ENCODE data around the gene NLE1. TPM values are rescaled to one million over a fixed set of nuclear protein-coding genes. Genes with fewer than 3 reads are reported as not detected.
A peak's percentile ranks its signal among the peaks of the same experiment; 100 is the strongest.

Gene NLE1
- total RNA-seq, 5 donors from 2014 or later (not counting 1 experiment from before 2014, with no cell fraction given): 12.3 to 29.1 (median 17.8) TPM

DNA sequence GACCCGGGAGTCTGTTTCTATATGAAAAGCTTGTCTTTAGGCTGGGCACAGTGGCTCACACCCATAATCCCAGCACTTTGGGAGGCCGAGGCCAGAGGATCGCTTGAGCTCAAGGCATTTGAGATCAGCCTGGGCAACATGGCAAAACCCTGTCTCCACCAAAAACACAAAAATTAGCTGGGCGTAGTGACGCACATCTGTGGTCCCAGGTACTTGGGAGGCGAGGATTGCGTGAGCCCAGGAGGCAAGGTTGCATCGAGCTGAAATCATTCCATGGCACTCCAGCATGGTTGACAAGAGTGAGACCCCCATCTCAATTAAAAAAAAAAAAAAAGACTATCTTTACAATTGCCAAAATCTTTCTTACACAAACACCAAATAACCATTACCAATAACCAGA lies 55.9 kb downstream of the NLE1 start:
- no peak overlapping the region for H3K4me3 ChIP-seq (ENCODE audit: control insufficient read depth in 1 of 2, extremely low read depth in 1 of 2, low read length in 1 of 2)
- no peaks in the 10 kb centered on the region for H3K27me3 Mint-ChIP-seq
- H3K9me3 ChIP-seq: no peaks in the 10 kb centered on the region
- H3K4me1 Mint-ChIP-seq: peaks cover 74 to 80% (median 75%) of the 10 kb centered on the region in 3 donors
- H3K36me3 Mint-ChIP-seq: peaks cover 3% of the 10 kb centered on the region
- H3K4me1 ChIP-seq (ENCODE audit: control insufficient read depth in 1 of 2, extremely low read depth in 1 of 2, insufficient read depth in 2 of 2, low read length in 2 of 2): peaks cover 30 to 46% of the 10 kb centered on the region in 2 experiments
- 91% methylated on average over 6 of the region's 8 CpGs for WGBS (ENCODE audit: insufficient coverage)
- H3K36me3 ChIP-seq (ENCODE audit: control insufficient read depth in 2 of 2, extremely low read depth in 1 of 2, insufficient read depth in 1 of 2, low read length in 1 of 2): no peaks in the 10 kb centered on the region
- peak overlapping the region; percentile 94 to 95 (median 94) for H3K4me3 Mint-ChIP-seq
- H3K9me3 Mint-ChIP-seq: no peaks in the 10 kb centered on the region
- H3K27ac ChIP-seq (ENCODE audit: low read length): no peak overlapping the region
- DNase-seq: no peak
- peak overlapping the region; percentile 75 to 96 for H3K27ac Mint-ChIP-seq
- CTCF ChIA-PET: interaction anchor here in 1 of 2 donors (1.2 kb wide), 1 partner anchor 9 kb away, joined by 5 read pairs; no protein-coding TSS in a partner anchor
- no peaks in the 10 kb centered on the region for H3K27me3 ChIP-seq (replicated peaks in 1 of 2; ENCODE audit: control insufficient read depth in 2 of 2, extremely low read depth in 1 of 2, insufficient read depth in 2 of 2, low read length in 1 of 2)
- no peak for ATAC-seq (replicated peaks in 1 of 4)
- POLR2A ChIA-PET: interaction anchor here in 1 of 2 donors (1.0 kb wide), 1 partner anchor 18 kb away, joined by 4 read pairs; no protein-coding TSS in a partner anchor

DNA sequence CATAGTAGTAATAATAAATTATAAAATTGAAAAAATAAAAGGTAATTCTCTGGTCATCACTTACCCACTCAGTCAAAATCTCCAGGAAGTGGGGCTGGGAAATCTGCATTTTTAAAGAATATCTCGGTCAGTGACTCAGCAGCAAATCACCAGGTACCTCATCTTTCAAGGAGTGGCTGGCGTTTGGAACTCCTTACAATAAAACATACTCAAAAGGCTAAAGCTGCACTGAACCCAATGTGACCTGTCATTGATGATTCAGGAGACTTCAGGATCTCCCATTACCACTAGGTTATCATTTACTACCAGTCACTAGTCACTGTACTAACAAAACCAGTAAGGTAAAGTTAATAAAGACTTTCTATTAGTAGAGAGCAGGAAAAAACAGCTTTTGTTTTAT lies 57.1 kb downstream of the NLE1 start:
- H3K27me3 ChIP-seq (replicated peaks in 1 of 2; ENCODE audit: control insufficient read depth in 2 of 2, extremely low read depth in 1 of 2, insufficient read depth in 2 of 2, low read length in 1 of 2): no peaks in the 10 kb centered on the region
- Mint-ChIP-seq H3K9me3 (no peaks in the 10 kb centered on the region), H3K27me3 (no peaks in the 10 kb centered on the region), H3K36me3 (peaks cover 3% of the 10 kb centered on the region), H3K27ac (peak overlapping the region; percentile 74 to 75), H3K4me1 (peaks cover 79 to 84% (median 81%) of the 10 kb centered on the region in 3 donors), H3K4me3 (peak overlapping the region in 1 of 3 donors; percentile 21)
- ChIA-PET CTCF (no interaction called here), POLR2A (interaction anchor here in 1 of 2 donors (0.6 kb wide), 1 partner anchor 12 kb away, joined by 9 read pairs; no protein-coding TSS in a partner anchor)
- H3K36me3 ChIP-seq (ENCODE audit: control insufficient read depth in 2 of 2, extremely low read depth in 1 of 2, insufficient read depth in 1 of 2, low read length in 1 of 2): no peaks in the 10 kb centered on the region
- WGBS (ENCODE audit: insufficient coverage): 60% methylated on average over 1 of the region's 2 CpGs
- no peaks in the 10 kb centered on the region for H3K9me3 ChIP-seq
- H3K4me3 ChIP-seq (ENCODE audit: control insufficient read depth in 1 of 2, extremely low read depth in 1 of 2, low read length in 1 of 2): no peak overlapping the region
- peaks cover 37 to 47% of the 10 kb centered on the region in 2 experiments for H3K4me1 ChIP-seq (ENCODE audit: control insufficient read depth in 1 of 2, extremely low read depth in 1 of 2, insufficient read depth in 2 of 2, low read length in 2 of 2)
- DNase-seq (no peak), ATAC-seq (replicated peaks in 1 of 4) (no peak)
- no peak overlapping the region for H3K27ac ChIP-seq (ENCODE audit: low read length)

DNA sequence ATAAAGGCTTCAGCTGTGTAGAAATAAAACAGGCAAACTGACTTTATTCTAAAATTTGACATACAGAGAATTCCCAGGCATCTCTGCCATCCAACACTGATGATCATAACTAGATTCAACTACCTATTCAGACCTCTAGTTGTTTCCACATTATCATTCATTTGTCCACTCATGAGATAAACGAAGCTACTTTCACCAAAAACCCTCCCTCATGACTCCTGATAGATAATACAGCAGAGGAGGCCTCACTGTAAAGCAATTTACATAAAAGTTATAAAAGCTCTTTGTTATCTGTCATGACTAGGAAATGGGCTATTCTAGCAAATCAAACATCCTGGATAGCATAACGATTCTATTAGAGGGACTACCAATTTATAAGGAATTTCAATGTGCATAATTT lies 59.0 kb downstream of the NLE1 start:
- Mint-ChIP-seq H3K9me3 (no peaks in the 10 kb centered on the region), H3K4me1 (peaks cover 82 to 88% (median 86%) of the 10 kb centered on the region in 3 donors), H3K4me3 (peak overlapping the region in 2 of 3 donors; percentile 9 to 54), H3K27ac (peak overlapping the region; percentile 88 to 96), H3K27me3 (no peaks in the 10 kb centered on the region), H3K36me3 (peaks cover 3% of the 10 kb centered on the region)
- no peaks in the 10 kb centered on the region for H3K36me3 ChIP-seq (ENCODE audit: control insufficient read depth in 2 of 2, extremely low read depth in 1 of 2, insufficient read depth in 1 of 2, low read length in 1 of 2)
- CTCF ChIA-PET: interaction anchor here (0.5 to 2.6 kb wide), 5 partner anchors 11 to 458 kb away, joined by 3 to 20 read pairs (median 3); partner anchors contain the start of gene RFFL (in 1 of the 2)
- no peaks in the 10 kb centered on the region for H3K27me3 ChIP-seq (replicated peaks in 1 of 2; ENCODE audit: control insufficient read depth in 2 of 2, extremely low read depth in 1 of 2, insufficient read depth in 2 of 2, low read length in 1 of 2)
- H3K4me3 ChIP-seq (ENCODE audit: control insufficient read depth in 1 of 2, extremely low read depth in 1 of 2, low read length in 1 of 2): no peak overlapping the region
- POLR2A ChIA-PET: interaction anchor here in 1 of 2 donors (0.6 to 1.0 kb wide), 2 partner anchors 10 to 60 kb away, joined by 3 to 7 read pairs; no protein-coding TSS in a partner anchor
- no peaks in the 10 kb centered on the region for H3K9me3 ChIP-seq
- ATAC-seq (replicated peaks in 1 of 4) (no peak), DNase-seq (no peak)
- H3K4me1 ChIP-seq (ENCODE audit: control insufficient read depth in 1 of 2, extremely low read depth in 1 of 2, insufficient read depth in 2 of 2, low read length in 2 of 2): peaks cover 33 to 35% of the 10 kb centered on the region in 2 experiments
- H3K27ac ChIP-seq (ENCODE audit: low read length): peak overlapping the region; percentile 36
- WGBS (ENCODE audit: insufficient coverage): no CpG with 5 or more reads among the region's 2 CpGs

DNA sequence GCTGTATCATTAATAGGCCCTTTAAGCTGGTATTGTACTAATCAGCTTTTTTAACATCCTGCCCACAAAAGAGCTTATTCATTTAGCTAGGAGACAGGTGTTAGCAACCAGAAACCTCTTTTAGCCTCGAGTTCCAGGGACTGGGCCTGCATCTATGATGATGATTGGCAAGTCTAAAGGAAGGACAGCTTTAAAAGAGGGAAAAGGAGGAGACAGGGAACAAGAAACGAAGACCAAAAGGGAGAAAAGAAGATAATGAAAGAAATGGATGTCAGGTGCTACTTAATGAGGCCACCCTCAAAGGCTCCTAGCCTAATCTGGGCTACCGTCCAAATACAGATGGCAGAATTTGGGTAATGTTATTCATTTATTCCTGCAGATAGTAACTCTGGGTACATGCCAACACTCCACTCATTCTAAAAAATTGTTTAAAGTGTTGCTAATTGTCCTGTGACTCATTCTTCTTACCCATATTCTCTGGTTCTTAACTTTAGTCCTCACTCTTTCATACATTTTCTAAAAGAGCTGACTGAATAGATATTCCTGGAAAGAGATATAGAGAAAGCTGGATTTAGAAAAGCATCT lies 59.9 kb downstream of the NLE1 start:
- no CpG with 5 or more reads among the region's 3 CpGs for WGBS (ENCODE audit: insufficient coverage)

DNA sequence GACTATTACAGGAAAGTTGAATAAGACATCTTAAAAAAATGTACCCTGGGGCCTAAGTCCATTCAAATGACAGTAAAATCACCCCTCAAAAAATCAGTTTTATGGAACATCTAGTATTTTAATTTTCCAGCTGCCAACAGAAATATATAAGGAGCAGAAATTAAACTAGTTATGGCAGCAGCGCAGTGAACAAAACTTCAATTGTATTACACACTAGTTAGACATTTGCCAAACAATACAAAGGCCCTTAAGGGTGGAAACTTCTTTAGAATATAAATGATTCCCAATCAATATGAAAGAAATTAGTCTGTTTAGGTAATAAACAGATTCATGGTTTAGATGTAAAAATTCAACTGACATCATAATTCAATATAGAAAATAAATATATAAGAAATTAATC lies 60.5 kb downstream of the NLE1 start:
- H3K27ac Mint-ChIP-seq: peak overlapping the region in 1 of 2 donors; percentile 62
- peaks cover 5% of the 10 kb centered on the region for H3K36me3 Mint-ChIP-seq
- DNase-seq (no peak), ATAC-seq (replicated peaks in 1 of 4) (no peak)
- ChIA-PET POLR2A (interaction anchor here in 1 of 2 donors (0.6 kb wide), 2 partner anchors 30 to 80 kb away, joined by 3 to 4 read pairs; no protein-coding TSS in a partner anchor), CTCF (interaction anchor here (0.5 to 2.6 kb wide), 7 partner anchors 9 to 681 kb away, joined by 3 to 20 read pairs (median 3); partner anchors contain the start of gene RFFL (in 1 of the 2))
- Histone ChIP-seq H3K36me3 (ENCODE audit: control insufficient read depth in 2 of 2, extremely low read depth in 1 of 2, insufficient read depth in 1 of 2, low read length in 1 of 2) (no peaks in the 10 kb centered on the region), H3K27ac (ENCODE audit: low read length) (no peak overlapping the region), H3K9me3 (no peaks in the 10 kb centered on the region), H3K27me3 (replicated peaks in 1 of 2; ENCODE audit: control insufficient read depth in 2 of 2, extremely low read depth in 1 of 2, insufficient read depth in 2 of 2, low read length in 1 of 2) (no peaks in the 10 kb centered on the region), H3K4me3 (ENCODE audit: control insufficient read depth in 1 of 2, extremely low read depth in 1 of 2, low read length in 1 of 2) (no peak overlapping the region), H3K4me1 (ENCODE audit: control insufficient read depth in 1 of 2, extremely low read depth in 1 of 2, insufficient read depth in 2 of 2, low read length in 2 of 2) (peaks cover 25 to 28% of the 10 kb centered on the region in 2 experiments)
- peak overlapping the region in 1 of 3 donors; percentile 54 for H3K4me3 Mint-ChIP-seq
- H3K9me3 Mint-ChIP-seq: no peaks in the 10 kb centered on the region
- no CpG with 5 or more reads among the region's 1 CpG for WGBS (ENCODE audit: insufficient coverage)
- no peaks in the 10 kb centered on the region for H3K27me3 Mint-ChIP-seq
- peaks cover 76 to 86% (median 83%) of the 10 kb centered on the region in 3 donors for H3K4me1 Mint-ChIP-seq

More for the DNA sequence above, 59.9 kb downstream of the NLE1 start:
- H3K36me3 Mint-ChIP-seq: peaks cover 5% of the 10 kb centered on the region
- H3K4me1 Mint-ChIP-seq: peaks cover 81 to 87% (median 85%) of the 10 kb centered on the region in 3 donors
- Histone ChIP-seq H3K27me3 (replicated peaks in 1 of 2; ENCODE audit: control insufficient read depth in 2 of 2, extremely low read depth in 1 of 2, insufficient read depth in 2 of 2, low read length in 1 of 2) (no peaks in the 10 kb centered on the region), H3K4me3 (ENCODE audit: control insufficient read depth in 1 of 2, extremely low read depth in 1 of 2, low read length in 1 of 2) (no peak overlapping the region), H3K4me1 (ENCODE audit: control insufficient read depth in 1 of 2, extremely low read depth in 1 of 2, insufficient read depth in 2 of 2, low read length in 2 of 2) (peaks cover 28 to 30% of the 10 kb centered on the region in 2 experiments), H3K27ac (ENCODE audit: low read length) (peak overlapping the region; percentile 36), H3K9me3 (no peaks in the 10 kb centered on the region), H3K36me3 (ENCODE audit: control insufficient read depth in 2 of 2, extremely low read depth in 1 of 2, insufficient read depth in 1 of 2, low read length in 1 of 2) (no peaks in the 10 kb centered on the region)
- CTCF ChIA-PET: interaction anchor here (0.5 to 2.6 kb wide), 9 partner anchors 9 to 681 kb away, joined by 3 to 20 read pairs (median 3); partner anchors contain the start of gene RFFL (in 1 of the 2)
- peak overlapping the region; percentile 88 to 96 for H3K27ac Mint-ChIP-seq
- no peaks in the 10 kb centered on the region for H3K27me3 Mint-ChIP-seq
- H3K4me3 Mint-ChIP-seq: peak overlapping the region; percentile 53 to 64 (median 54)
- DNase-seq: peak in 1 of 35 experiments; percentile 38
- peak; percentile 50 to 74 (median 60) for ATAC-seq (replicated peaks in 1 of 4)
- H3K9me3 Mint-ChIP-seq: no peaks in the 10 kb centered on the region
- POLR2A ChIA-PET: interaction anchor here (0.6 to 1.0 kb wide), 5 partner anchors 10 to 79 kb away, joined by 3 to 7 read pairs (median 3); no protein-coding TSS in a partner anchor

DNA sequence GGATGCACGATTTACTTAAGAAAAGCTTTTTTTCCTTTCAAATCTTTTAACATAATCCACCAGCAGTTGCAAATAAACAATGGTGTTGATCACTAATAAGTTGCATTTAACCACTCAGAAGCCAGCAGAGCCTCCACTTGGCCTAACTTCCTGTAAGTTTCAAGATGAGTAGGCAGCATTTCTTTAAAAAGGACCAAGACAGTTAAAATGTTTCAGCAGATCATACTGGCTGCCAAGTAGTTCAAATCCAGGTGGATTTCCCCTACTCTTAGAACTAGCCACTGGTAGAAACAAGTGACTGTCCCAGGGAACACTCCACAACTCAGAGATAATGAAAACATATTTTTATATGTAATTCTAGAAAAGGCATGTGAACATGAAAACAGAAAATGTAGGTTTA lies 61.6 kb downstream of the NLE1 start:
- DNase-seq (peak in 1 of 35 experiments; percentile 24), ATAC-seq (replicated peaks in 1 of 4) (peak in 2 of 4 experiments; percentile 32 to 36)
- peaks cover 26 to 29% of the 10 kb centered on the region in 2 experiments for H3K4me1 ChIP-seq (ENCODE audit: control insufficient read depth in 1 of 2, extremely low read depth in 1 of 2, insufficient read depth in 2 of 2, low read length in 2 of 2)
- H3K36me3 ChIP-seq (ENCODE audit: control insufficient read depth in 2 of 2, extremely low read depth in 1 of 2, insufficient read depth in 1 of 2, low read length in 1 of 2): no peaks in the 10 kb centered on the region
- Mint-ChIP-seq H3K9me3 (no peaks in the 10 kb centered on the region), H3K36me3 (peaks cover 5% of the 10 kb centered on the region), H3K27ac (peak overlapping the region; percentile 54 to 62), H3K4me3 (peak overlapping the region in 1 of 3 donors; percentile 2), H3K4me1 (peaks cover 67 to 78% (median 76%) of the 10 kb centered on the region in 3 donors), H3K27me3 (no peaks in the 10 kb centered on the region)
- ChIA-PET CTCF (interaction anchor here in 1 of 2 donors (0.9 to 1.6 kb wide), 2 partner anchors 10 to 16 kb away, joined by 3 to 7 read pairs; partner anchors contain the start of gene RFFL), POLR2A (no interaction called here)
- no peaks in the 10 kb centered on the region for H3K27me3 ChIP-seq (replicated peaks in 1 of 2; ENCODE audit: control insufficient read depth in 2 of 2, extremely low read depth in 1 of 2, insufficient read depth in 2 of 2, low read length in 1 of 2)
- H3K27ac ChIP-seq (ENCODE audit: low read length): peak overlapping the region; percentile 7
- no CpG with 5 or more reads among the region's 1 CpG for WGBS (ENCODE audit: insufficient coverage)
- no peaks in the 10 kb centered on the region for H3K9me3 ChIP-seq
- no peak overlapping the region for H3K4me3 ChIP-seq (ENCODE audit: control insufficient read depth in 1 of 2, extremely low read depth in 1 of 2, low read length in 1 of 2)

Measured in T-cell (primary cell).